Astrocyte (in vitro differentiated cells and primary cell): ENCODE results near the gene MOV10L1.

Experiments used
- EZH2 ChIP-seq: IDR thresholded peaks from 2 replicates; pipeline ENCODE4 v1.6.1; 2012; ENCODE audit warnings: mild to moderate bottlenecking, low read length, inconsistent platforms; ENCODE audit not compliant: insufficient read depth
- TF ChIP-seq, protein P1 (sequence below): IDR thresholded peaks from 2 replicates; pipeline ENCODE4 v1.5.1; 2011; ENCODE audit warnings: low read depth, mild to moderate bottlenecking, inconsistent platforms, low read length, moderate library complexity; ENCODE audit not compliant: insufficient read depth

- TF ChIP-seq EZH2, result no peak
- TF ChIP-seq, protein P1, sequence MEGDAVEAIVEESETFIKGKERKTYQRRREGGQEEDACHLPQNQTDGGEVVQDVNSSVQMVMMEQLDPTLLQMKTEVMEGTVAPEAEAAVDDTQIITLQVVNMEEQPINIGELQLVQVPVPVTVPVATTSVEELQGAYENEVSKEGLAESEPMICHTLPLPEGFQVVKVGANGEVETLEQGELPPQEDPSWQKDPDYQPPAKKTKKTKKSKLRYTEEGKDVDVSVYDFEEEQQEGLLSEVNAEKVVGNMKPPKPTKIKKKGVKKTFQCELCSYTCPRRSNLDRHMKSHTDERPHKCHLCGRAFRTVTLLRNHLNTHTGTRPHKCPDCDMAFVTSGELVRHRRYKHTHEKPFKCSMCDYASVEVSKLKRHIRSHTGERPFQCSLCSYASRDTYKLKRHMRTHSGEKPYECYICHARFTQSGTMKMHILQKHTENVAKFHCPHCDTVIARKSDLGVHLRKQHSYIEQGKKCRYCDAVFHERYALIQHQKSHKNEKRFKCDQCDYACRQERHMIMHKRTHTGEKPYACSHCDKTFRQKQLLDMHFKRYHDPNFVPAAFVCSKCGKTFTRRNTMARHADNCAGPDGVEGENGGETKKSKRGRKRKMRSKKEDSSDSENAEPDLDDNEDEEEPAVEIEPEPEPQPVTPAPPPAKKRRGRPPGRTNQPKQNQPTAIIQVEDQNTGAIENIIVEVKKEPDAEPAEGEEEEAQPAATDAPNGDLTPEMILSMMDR, result no peak
These were observed 5.7 kb upstream of the MOV10L1 start for GRCh38 chr22:50084080-50084477.
